Upper lobe of left lung (tissue), 6 donors: Measurements from ENCODE around the gene ATP5ME. TPM values are rescaled to one million over a fixed set of nuclear protein-coding genes. Genes with fewer than 3 reads are reported as not detected.
"Not testable (repeated sequence)": the region's sequence is repeated elsewhere in the genome, so short reads cannot be mapped to it uniquely, and the experiment has no call there.

Experiments
- ATAC-seq, 2 donors: fragments of 200-7000 bp; cut with Tn5 transposase; one replicate each; pipeline ENCODE4 v1.9.1; 2022; ENCODE audit warnings: mild to moderate bottlenecking in 2 of 2, moderate library complexity in 2 of 2; ENCODE audit not compliant: low FRiP score in 2 of 2
- DNase-seq, 2 donors: peaks; one replicate each; pipeline ENCODE4 v3.0.0-alpha.2; 2019 to 2020
- H3K27ac ChIP-seq, 4 donors: fragments of 200-600 bp; sonication (generic); one replicate each; pipeline ENCODE4 v1.5.1; 2016 to 2019
- H3K27me3 ChIP-seq, 4 donors: fragments of 200-600 bp; sonication (generic); one replicate each; pipeline ENCODE4 v1.5.1; 2017 to 2019
- H3K36me3 ChIP-seq, 4 donors: fragments of 200-600 bp; sonication (generic); one replicate each; pipeline ENCODE4 v1.5.1; 2016 to 2019
- H3K4me1 ChIP-seq, 4 donors: fragments of 200-600 bp; sonication (generic); one replicate each; pipeline ENCODE4 v1.5.1; 2018 to 2019
- H3K4me3 ChIP-seq, 4 donors: fragments of 200-600 bp; sonication (generic); one replicate each; pipeline ENCODE4 v1.5.1; 2017 to 2019; ENCODE audit warnings: mild to moderate bottlenecking in 2 of 4, moderate library complexity in 1 of 4
- H3K9me3 ChIP-seq, 4 donors: fragments of 200-600 bp; sonication (generic); one replicate each; pipeline ENCODE4 v1.5.1; 2018 to 2019
- CTCF ChIP-seq, 6 experiments: fragments of 450-650 bp in 4 of 6; fragments of 200-600 bp in 2 of 6; sonication (generic) in 2 of 6; IDR thresholded peaks; one replicate each; pipeline ENCODE4 v1.5.1; 2016 to 2019; ENCODE audit warnings: antibody characterized with exemption in 6 of 6
- EP300 ChIP-seq, 4 donors: sonication (generic); formaldehyde crosslinking; IDR thresholded peaks; one replicate each; pipeline ENCODE4 v1.5.1; 2017; ENCODE audit warnings: antibody characterized with exemption in 4 of 4, control low read depth in 2 of 4
- POLR2A ChIP-seq, 4 donors: fragments of 450-650 bp; IDR thresholded peaks; one replicate each; pipeline ENCODE4 v1.5.1; 2016 to 2017; ENCODE audit warnings: antibody characterized with exemption in 4 of 4, mild to moderate bottlenecking in 2 of 4
- POLR2AphosphoS5 ChIP-seq, 2 donors: sonication (generic); formaldehyde crosslinking; IDR thresholded peaks; one replicate each; pipeline ENCODE4 v1.5.1; 2017; ENCODE audit warnings: antibody characterized with exemption in 2 of 2
- WGBS, 2 donors: methylation state at CpG; one replicate each; pipeline ENCODE4 v1.1.5; 2017 to 2018; 5-methylcytosine and 5-hydroxymethylcytosine counted together
- total RNA-seq, 6 donors: library from RNA; depleted of rRNA in 4 of 6; stranded (reverse); fragments of >200 nt in 4 of 6; gene quantifications; one replicate each; pipeline versions ENCODE4 v1.1.0 to v1.2.1, GENCODE V29; 2016 to 2021
- donor health status: DM: no; HTN: no; CAD: no; lungs with moderate emphysema.
- donor health status: DM: no; HTN: yes; CAD: no; lungs with severe emphysema.

ATP5ME gene
- total RNA-seq, 6 donors from 2014 or later: 22.6 to 216 (median 106) TPM

GRCh38 chr4:671769-672168 is 2.3 kb downstream of the ATP5ME start:
- no peaks in the 10 kb centered on the region for H3K27me3 ChIP-seq
- 94 to 96% methylated on average over 3 of the region's 3 CpGs for WGBS, 2 donors
- peaks cover 11 to 28% (median 17%) of the 10 kb centered on the region in 4 donors for H3K4me1 ChIP-seq
- H3K27ac ChIP-seq: no peak overlapping the region
- H3K36me3 ChIP-seq: peaks cover 3 to 32% (median 15%) of the 10 kb centered on the region in 4 donors
- ATAC-seq (no peak), DNase-seq (no peak)
- TF ChIP-seq CTCF (IDR thresholded peaks at IDR 0.05) (no peak), POLR2AphosphoS5 (IDR thresholded peaks at IDR 0.05) (no peak), POLR2A (IDR thresholded peaks at IDR 0.05) (no peak), EP300 (IDR thresholded peaks at IDR 0.05) (no peak)
- H3K9me3 ChIP-seq: no peaks in the 10 kb centered on the region
- H3K4me3 ChIP-seq: no peak overlapping the region

GRCh38 chr4:669806-670559 is 4.1 kb downstream of the ATP5ME start:
- not testable (repeated sequence) for ATAC-seq

GRCh38 chr4:668219-668618 is 5.9 kb downstream of the ATP5ME start:
- ATAC-seq, H3K27ac ChIP-seq, H3K27me3 ChIP-seq, DNase-seq, H3K4me3 ChIP-seq, H3K9me3 ChIP-seq: not testable (repeated sequence)
- 91 to 94% methylated on average over 6 of the region's 6 CpGs for WGBS, 2 donors
- H3K36me3 ChIP-seq: peaks cover 3 to 32% (median 15%) of the 10 kb centered on the region in 4 donors
- peaks cover 5 to 25% (median 9%) of the 10 kb centered on the region in 4 donors for H3K4me1 ChIP-seq

More at GRCh38 chr4:669806-670559, 4.1 kb downstream of the ATP5ME start:
- Histone ChIP-seq H3K4me1 (peaks cover 6 to 18% (median 11%) of the 10 kb centered on the region in 4 donors), H3K36me3 (peaks cover 3 to 32% (median 15%) of the 10 kb centered on the region in 4 donors)
- DNase-seq, H3K27me3 ChIP-seq, H3K4me3 ChIP-seq, H3K27ac ChIP-seq, H3K9me3 ChIP-seq: not testable (repeated sequence)
- 96 to 97% methylated on average over 9 to 11 of the region's 11 CpGs for WGBS, 2 donors

- no peak overlapping the region for H3K4me3 ChIP-seq
- H3K4me1 ChIP-seq: peaks cover 7 to 22% (median 8%) of the 10 kb centered on the region in 4 donors
- DNase-seq: no peak
- TF ChIP-seq EP300 (IDR thresholded peaks at IDR 0.05) (no peak), POLR2A (IDR thresholded peaks at IDR 0.05) (no peak), CTCF (IDR thresholded peaks at IDR 0.05) (no peak), POLR2AphosphoS5 (IDR thresholded peaks at IDR 0.05) (no peak)
- no peaks in the 10 kb centered on the region for H3K9me3 ChIP-seq
- WGBS, 2 donors: 64 to 78% methylated on average over 6 to 10 of the region's 10 CpGs
- H3K27me3 ChIP-seq: no peaks in the 10 kb centered on the region
- no peak for ATAC-seq
- peaks cover 3 to 28% (median 12%) of the 10 kb centered on the region in 4 donors for H3K36me3 ChIP-seq
- no peak overlapping the region for H3K27ac ChIP-seq
Observed at GRCh38 chr4:667545-667925, 6.5 kb downstream of the ATP5ME start.

- H3K9me3 ChIP-seq: no peaks in the 10 kb centered on the region
- peaks cover 0 to 22% (median 7%) of the 10 kb centered on the region in 4 donors for H3K36me3 ChIP-seq
- 92 to 93% methylated on average over 17 to 28 of the region's 28 CpGs for WGBS, 2 donors
- no peak for TF ChIP-seq POLR2A (IDR thresholded peaks at IDR 0.05)
- H3K27me3 ChIP-seq: no peaks in the 10 kb centered on the region
- peak in 1 of 2 donors; percentile 53 for DNase-seq
- H3K27ac ChIP-seq: no peak overlapping the region
- H3K4me3 ChIP-seq: no peak overlapping the region
- peaks cover 7 to 21% (median 8%) of the 10 kb centered on the region in 4 donors for H3K4me1 ChIP-seq
- ATAC-seq: no peak
Observed at GRCh38 chr4:666822-667544, 7.1 kb downstream of the ATP5ME start.

- Histone ChIP-seq H3K36me3 (peaks cover 0 to 16% (median 1%) of the 10 kb centered on the region in 4 donors), H3K27ac (no peak overlapping the region), H3K9me3 (no peaks in the 10 kb centered on the region), H3K4me3 (no peak overlapping the region), H3K27me3 (no peaks in the 10 kb centered on the region), H3K4me1 (peaks cover 7 to 21% (median 8%) of the 10 kb centered on the region in 4 donors)
- no peak for TF ChIP-seq POLR2AphosphoS5 (IDR thresholded peaks at IDR 0.05)
- TF ChIP-seq CTCF (IDR thresholded peaks at IDR 0.05): no peak
- no peak for TF ChIP-seq EP300 (IDR thresholded peaks at IDR 0.05)
- TF ChIP-seq POLR2A (IDR thresholded peaks at IDR 0.05): no peak
- DNase-seq (peak in 1 of 2 donors; percentile 83), ATAC-seq (no peak)
- 87 to 89% methylated on average over 8 to 22 of the region's 22 CpGs for WGBS, 2 donors
Observed at GRCh38 chr4:666436-666810, 7.7 kb downstream of the ATP5ME start.
